ENCODE results near the gene IQCN.

- TF ChIP-seq, protein P1, sequence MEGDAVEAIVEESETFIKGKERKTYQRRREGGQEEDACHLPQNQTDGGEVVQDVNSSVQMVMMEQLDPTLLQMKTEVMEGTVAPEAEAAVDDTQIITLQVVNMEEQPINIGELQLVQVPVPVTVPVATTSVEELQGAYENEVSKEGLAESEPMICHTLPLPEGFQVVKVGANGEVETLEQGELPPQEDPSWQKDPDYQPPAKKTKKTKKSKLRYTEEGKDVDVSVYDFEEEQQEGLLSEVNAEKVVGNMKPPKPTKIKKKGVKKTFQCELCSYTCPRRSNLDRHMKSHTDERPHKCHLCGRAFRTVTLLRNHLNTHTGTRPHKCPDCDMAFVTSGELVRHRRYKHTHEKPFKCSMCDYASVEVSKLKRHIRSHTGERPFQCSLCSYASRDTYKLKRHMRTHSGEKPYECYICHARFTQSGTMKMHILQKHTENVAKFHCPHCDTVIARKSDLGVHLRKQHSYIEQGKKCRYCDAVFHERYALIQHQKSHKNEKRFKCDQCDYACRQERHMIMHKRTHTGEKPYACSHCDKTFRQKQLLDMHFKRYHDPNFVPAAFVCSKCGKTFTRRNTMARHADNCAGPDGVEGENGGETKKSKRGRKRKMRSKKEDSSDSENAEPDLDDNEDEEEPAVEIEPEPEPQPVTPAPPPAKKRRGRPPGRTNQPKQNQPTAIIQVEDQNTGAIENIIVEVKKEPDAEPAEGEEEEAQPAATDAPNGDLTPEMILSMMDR (tag by site-specific recombination; IDR thresholded peaks at IDR 0.05), result no peak
- TF ChIP-seq ZNF558 (tag by site-specific recombination; IDR thresholded peaks at IDR 0.05) (no peak), ZNF146 (tag by site-specific recombination; IDR thresholded peaks at IDR 0.05) (no peak), ATF2 (tag by site-specific recombination; IDR thresholded peaks at IDR 0.05; ENCODE audit: low read depth) (no peak), ZNF37A (tag by site-specific recombination; IDR thresholded peaks at IDR 0.05) (no peak), ZNF768 (tag by site-specific recombination; IDR thresholded peaks at IDR 0.05) (no peak), ZBTB8A (tag by site-specific recombination; IDR thresholded peaks at IDR 0.05) (no peak), MYNN (tag by site-specific recombination; IDR thresholded peaks at IDR 0.05; ENCODE audit: borderline replicate concordance) (no peak), ZNF670 (tag by site-specific recombination; IDR thresholded peaks at IDR 0.05; ENCODE audit: low read depth) (no peak), REPIN1 (tag by site-specific recombination; IDR thresholded peaks at IDR 0.05; ENCODE audit: low read depth) (no peak), KLF9 (tag by site-specific recombination; IDR thresholded peaks at IDR 0.05; ENCODE audit: low read depth) (no peak)
- TF ChIP-seq, protein P2, sequence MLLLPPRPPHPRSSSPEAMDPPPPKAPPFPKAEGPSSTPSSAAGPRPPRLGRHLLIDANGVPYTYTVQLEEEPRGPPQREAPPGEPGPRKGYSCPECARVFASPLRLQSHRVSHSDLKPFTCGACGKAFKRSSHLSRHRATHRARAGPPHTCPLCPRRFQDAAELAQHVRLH (tag by site-specific recombination; IDR thresholded peaks at IDR 0.05), result no peak
Measured at GRCh38 chr19:18308948-18309325, 34.7 kb upstream of the IQCN start.
